Tibial nerve (tissue), 4 donors: Measurements from ENCODE around the gene ZNF516. TPM values are rescaled to one million over a fixed set of nuclear protein-coding genes. Genes with fewer than 3 reads are reported as not detected.
A peak's percentile ranks its signal among the peaks of the same experiment; 100 is the strongest.

ENCODE experiments used
- DNase-seq, 2 donors: peaks; one replicate each; pipeline ENCODE4 v3.0.0-alpha.2; 2019; ENCODE audit warnings: low spot score in 2 of 2
- H3K27ac ChIP-seq, 4 donors: fragments of 200-600 bp; sonication (generic) in 3 of 4; one replicate each; pipeline ENCODE4 v1.5.1; 2017 to 2019; ENCODE audit warnings: mild to moderate bottlenecking in 1 of 4
- H3K27me3 ChIP-seq, 2 donors: fragments of 200-600 bp; sonication (generic) in 1 of 2; one replicate each; pipeline versions ENCODE4 v1.5.1 to v1.6.0; 2017 to 2019
- H3K36me3 ChIP-seq, 3 donors: fragments of 200-600 bp; sonication (generic); one replicate each; pipeline ENCODE4 v1.5.1; 2018 to 2019
- H3K4me1 ChIP-seq, 4 donors: fragments of 200-600 bp; sonication (generic) in 3 of 4; one replicate each; pipeline ENCODE4 v1.5.1; 2017 to 2019
- H3K4me3 ChIP-seq, 4 donors: fragments of 200-600 bp; sonication (generic) in 3 of 4; one replicate each; pipeline ENCODE4 v1.5.1; 2017 to 2019; ENCODE audit warnings: mild to moderate bottlenecking in 1 of 4, moderate library complexity in 1 of 4
- H3K9me3 ChIP-seq, 4 donors: fragments of 200-600 bp; sonication (generic) in 3 of 4; one replicate each; pipeline ENCODE4 v1.5.1; 2017 to 2019
- CTCF ChIP-seq, 5 experiments: fragments of 200-600 bp in 3 of 5; fragments of 450-650 bp in 2 of 5; sonication (generic) in 3 of 5; IDR thresholded peaks; one replicate each; pipeline ENCODE4 v1.5.1; 2016 to 2019; ENCODE audit warnings: antibody characterized with exemption in 5 of 5, mild to moderate bottlenecking in 3 of 5, moderate library complexity in 2 of 5
- EP300 ChIP-seq, 2 donors: sonication (generic); formaldehyde crosslinking; IDR thresholded peaks; one replicate each; pipeline ENCODE4 v1.6.1; 2017; ENCODE audit warnings: antibody characterized with exemption in 2 of 2, mild to moderate bottlenecking in 1 of 2
- POLR2A ChIP-seq, 2 donors: fragments of 450-650 bp; IDR thresholded peaks; one replicate each; pipeline ENCODE4 v1.6.1; 2017; ENCODE audit warnings: antibody characterized with exemption in 2 of 2, mild to moderate bottlenecking in 2 of 2, moderate library complexity in 2 of 2
- WGBS, 2 donors: methylation state at CpG; one replicate each; pipeline ENCODE4 v1.1.5; 2018; 5-methylcytosine and 5-hydroxymethylcytosine counted together
- total RNA-seq, 4 donors: library from RNA; depleted of rRNA; stranded (reverse); fragments of >200 nt; gene quantifications; one replicate each; pipeline ENCODE4 v1.1.0, GENCODE V29; 2016

Gene ZNF516
- total RNA-seq, 4 donors from 2014 or later = 31.4 to 63.0 (median 45.5) TPM

GRCh38 chr18:76490033-76490432 is 5.0 kb downstream of the ZNF516 start:
- Histone ChIP-seq H3K4me1 (peaks cover 0 to 63% (median 22%) of the 10 kb centered on the region in 4 donors), H3K9me3 (no peaks in the 10 kb centered on the region), H3K27me3 (no peaks in the 10 kb centered on the region), H3K27ac (peak overlapping the region; percentile 87 to 99 (median 98)), H3K36me3 (no peaks in the 10 kb centered on the region), H3K4me3 (peak overlapping the region; percentile 58 to 78 (median 69))
- no peak for DNase-seq
- WGBS, 2 donors = 39 to 40% methylated on average over 5 of the region's 5 CpGs
- TF ChIP-seq POLR2A (IDR thresholded peaks at IDR 0.05) (no peak), CTCF (IDR thresholded peaks at IDR 0.05) (no peak), EP300 (IDR thresholded peaks at IDR 0.05) (no peak)

GRCh38 chr18:76489081-76489480 is 6.0 kb downstream of the ZNF516 start:
- 38 to 41% methylated on average over 4 of the region's 4 CpGs for WGBS, 2 donors
- H3K4me1 ChIP-seq = peaks cover 0 to 62% (median 22%) of the 10 kb centered on the region in 4 donors
- TF ChIP-seq EP300 (IDR thresholded peaks at IDR 0.05) (no peak), POLR2A (IDR thresholded peaks at IDR 0.05) (no peak), CTCF (IDR thresholded peaks at IDR 0.05) (no peak)

GRCh38 chr18:76488190-76488589 is 6.9 kb downstream of the ZNF516 start:
- H3K27ac ChIP-seq = peak overlapping the region in 3 of 4 donors; percentile 3 to 99 (median 98)
- WGBS, 2 donors = 17 to 18% methylated on average over 9 of the region's 9 CpGs
- H3K4me1 ChIP-seq = peaks cover 0 to 55% (median 22%) of the 10 kb centered on the region in 4 donors
- DNase-seq = no peak
- no peaks in the 10 kb centered on the region for H3K27me3 ChIP-seq
- peak overlapping the region in 1 of 4 donors; percentile 20 for H3K4me3 ChIP-seq
- TF ChIP-seq POLR2A (IDR thresholded peaks at IDR 0.05) (peak in 1 of 2 donors; percentile 31), EP300 (IDR thresholded peaks at IDR 0.05) (peak in 1 of 2 donors; percentile 67), CTCF (IDR thresholded peaks at IDR 0.05) (no peak)
- H3K9me3 ChIP-seq = no peaks in the 10 kb centered on the region
- H3K36me3 ChIP-seq = no peaks in the 10 kb centered on the region

More at GRCh38 chr18:76489081-76489480, 6.0 kb downstream of the ZNF516 start:
- H3K9me3 ChIP-seq = no peaks in the 10 kb centered on the region
- no peaks in the 10 kb centered on the region for H3K36me3 ChIP-seq
- H3K27me3 ChIP-seq = no peaks in the 10 kb centered on the region
- peak overlapping the region in 3 of 4 donors; percentile 97 to 99 (median 98) for H3K27ac ChIP-seq
- H3K4me3 ChIP-seq = no peak overlapping the region
- no peak for DNase-seq

GRCh38 chr18:76487782-76488181 is 7.3 kb downstream of the ZNF516 start:
- DNase-seq = no peak
- no peaks in the 10 kb centered on the region for H3K27me3 ChIP-seq
- H3K9me3 ChIP-seq = no peaks in the 10 kb centered on the region
- peak overlapping the region in 1 of 4 donors; percentile 20 for H3K4me3 ChIP-seq
- TF ChIP-seq EP300 (IDR thresholded peaks at IDR 0.05) (no peak), POLR2A (IDR thresholded peaks at IDR 0.05) (no peak), CTCF (IDR thresholded peaks at IDR 0.05) (no peak)
- H3K4me1 ChIP-seq = peaks cover 0 to 55% (median 22%) of the 10 kb centered on the region in 4 donors
- peak overlapping the region in 3 of 4 donors; percentile 3 to 99 (median 98) for H3K27ac ChIP-seq
- H3K36me3 ChIP-seq = no peaks in the 10 kb centered on the region
- 39 to 45% methylated on average over 8 of the region's 8 CpGs for WGBS, 2 donors

GRCh38 chr18:76487070-76487469 is 8.0 kb downstream of the ZNF516 start:
- TF ChIP-seq CTCF (IDR thresholded peaks at IDR 0.05) = no peak
- TF ChIP-seq EP300 (IDR thresholded peaks at IDR 0.05) = no peak
- no peak for TF ChIP-seq POLR2A (IDR thresholded peaks at IDR 0.05)
- Histone ChIP-seq H3K9me3 (no peaks in the 10 kb centered on the region), H3K4me3 (no peak overlapping the region), H3K27ac (peak overlapping the region in 3 of 4 donors; percentile 3 to 98 (median 14)), H3K27me3 (no peaks in the 10 kb centered on the region), H3K4me1 (peaks cover 0 to 55% (median 22%) of the 10 kb centered on the region in 4 donors), H3K36me3 (no peaks in the 10 kb centered on the region)
- WGBS, 2 donors = 55% methylated on average over 5 of the region's 5 CpGs
- DNase-seq = no peak
